Subcutaneous adipose tissue (tissue), 4 donors: ENCODE data around the gene C1QL2. TPM values are rescaled to one million over a fixed set of nuclear protein-coding genes. Genes with fewer than 3 reads are reported as not detected.

Experiments used
- total RNA-seq, 4 donors: library from RNA; depleted of rRNA; stranded (reverse); fragments of >200 nt; gene quantifications; one replicate each; pipeline ENCODE4 v1.1.0, GENCODE V29; 2016
- TF ChIP-seq, protein P1 (sequence below): fragments of 450-650 bp; IDR thresholded peaks from one replicate; pipeline ENCODE4 v1.5.1; 2016; ENCODE audit warnings: low read depth, mild to moderate bottlenecking, control low read depth, antibody characterized with exemption, moderate library complexity

The C1QL2 gene
- total RNA-seq, 4 donors from 2014 or later = not detected

DNA sequence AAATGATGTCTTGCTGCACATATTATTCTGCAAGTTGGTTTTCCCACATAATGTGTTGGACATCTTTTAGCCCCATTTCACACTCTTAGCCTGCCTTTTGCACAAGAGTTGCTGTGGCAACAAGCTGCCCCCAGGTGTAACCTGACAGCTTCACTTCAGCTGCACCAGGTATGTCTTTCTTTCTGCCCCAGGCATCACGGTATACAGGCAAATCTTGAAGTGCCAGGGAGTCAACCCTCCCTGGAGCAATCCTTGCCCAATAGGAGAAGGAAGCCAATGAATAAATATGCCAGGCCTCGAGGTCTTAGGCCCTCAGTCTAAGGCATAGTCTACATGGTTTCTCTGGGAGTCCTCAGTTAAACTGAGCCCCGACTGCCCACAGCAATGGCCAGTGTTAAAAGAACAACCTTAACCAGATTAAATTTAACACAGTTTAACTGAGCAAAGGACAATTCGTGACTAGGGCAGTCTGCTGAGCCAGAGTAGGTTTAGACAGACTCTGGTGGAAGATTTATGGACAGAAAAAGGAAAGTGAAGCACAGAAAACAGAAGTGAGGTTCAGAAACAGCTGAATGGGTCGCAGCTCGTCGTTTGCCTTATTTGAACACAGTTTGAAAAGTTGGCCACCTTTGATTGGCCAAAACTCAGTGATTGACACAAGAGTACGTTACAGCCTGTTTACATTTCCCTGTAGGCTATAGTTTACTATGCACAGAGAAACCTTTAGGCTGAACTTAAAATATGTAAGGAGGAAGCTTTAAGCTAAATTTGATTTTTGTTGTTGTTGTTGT, 32.0 kb upstream of the C1QL2 start:
- TF ChIP-seq, protein P1, sequence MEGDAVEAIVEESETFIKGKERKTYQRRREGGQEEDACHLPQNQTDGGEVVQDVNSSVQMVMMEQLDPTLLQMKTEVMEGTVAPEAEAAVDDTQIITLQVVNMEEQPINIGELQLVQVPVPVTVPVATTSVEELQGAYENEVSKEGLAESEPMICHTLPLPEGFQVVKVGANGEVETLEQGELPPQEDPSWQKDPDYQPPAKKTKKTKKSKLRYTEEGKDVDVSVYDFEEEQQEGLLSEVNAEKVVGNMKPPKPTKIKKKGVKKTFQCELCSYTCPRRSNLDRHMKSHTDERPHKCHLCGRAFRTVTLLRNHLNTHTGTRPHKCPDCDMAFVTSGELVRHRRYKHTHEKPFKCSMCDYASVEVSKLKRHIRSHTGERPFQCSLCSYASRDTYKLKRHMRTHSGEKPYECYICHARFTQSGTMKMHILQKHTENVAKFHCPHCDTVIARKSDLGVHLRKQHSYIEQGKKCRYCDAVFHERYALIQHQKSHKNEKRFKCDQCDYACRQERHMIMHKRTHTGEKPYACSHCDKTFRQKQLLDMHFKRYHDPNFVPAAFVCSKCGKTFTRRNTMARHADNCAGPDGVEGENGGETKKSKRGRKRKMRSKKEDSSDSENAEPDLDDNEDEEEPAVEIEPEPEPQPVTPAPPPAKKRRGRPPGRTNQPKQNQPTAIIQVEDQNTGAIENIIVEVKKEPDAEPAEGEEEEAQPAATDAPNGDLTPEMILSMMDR = no peak

DNA sequence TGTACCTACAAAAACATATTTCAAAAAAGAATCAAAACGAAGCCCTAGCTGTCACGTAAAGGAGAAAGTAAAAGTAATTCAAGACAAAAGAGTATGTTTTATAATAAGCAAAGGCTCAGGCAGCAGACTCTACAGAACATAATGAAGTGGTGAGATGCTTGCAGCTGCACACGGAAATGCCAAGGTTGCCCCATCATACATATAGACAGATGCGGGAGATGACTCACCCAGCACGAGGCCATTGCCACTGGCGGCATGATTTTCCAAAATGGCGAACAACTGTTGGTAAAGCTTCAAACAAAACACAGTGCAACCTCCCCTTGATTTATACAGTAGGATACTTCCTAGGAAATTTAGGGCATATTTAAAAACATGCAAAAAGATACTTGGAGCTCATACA, 26.0 kb upstream of the C1QL2 start:
- TF ChIP-seq, protein P1 = no peak

DNA sequence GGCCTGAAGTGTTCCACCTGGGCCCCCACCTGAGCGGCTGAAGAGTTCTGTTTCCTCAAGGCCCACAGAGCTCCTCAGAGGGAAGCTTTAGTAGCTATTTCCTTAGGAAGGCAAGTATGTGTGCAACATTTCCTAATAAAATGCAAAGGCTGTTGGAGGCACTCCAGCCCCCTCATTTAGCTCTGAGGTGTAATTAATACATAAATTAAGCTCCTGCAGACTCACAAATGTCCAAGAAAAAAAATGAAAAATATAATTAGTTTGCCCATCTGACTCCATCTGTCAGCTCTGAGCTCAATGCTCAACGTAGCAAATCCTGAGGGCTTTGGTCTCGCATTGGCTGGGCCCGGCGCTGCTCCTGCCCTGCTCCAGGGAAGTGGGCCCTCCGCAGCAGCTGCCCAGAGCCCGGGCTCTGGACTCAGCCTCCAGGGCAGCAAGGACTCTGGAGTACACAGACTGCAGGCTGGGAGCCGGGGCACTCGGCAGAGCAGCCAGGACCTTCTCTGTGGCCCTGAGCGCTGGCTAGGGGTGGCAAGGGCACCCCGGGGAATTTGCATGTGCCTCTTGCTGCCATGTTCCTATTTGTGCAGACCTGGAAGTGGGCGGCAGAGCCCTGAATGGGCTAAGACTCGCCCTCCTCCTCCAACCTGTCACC, 23.4 kb upstream of the C1QL2 start:
- TF ChIP-seq, protein P1 = no peak

DNA sequence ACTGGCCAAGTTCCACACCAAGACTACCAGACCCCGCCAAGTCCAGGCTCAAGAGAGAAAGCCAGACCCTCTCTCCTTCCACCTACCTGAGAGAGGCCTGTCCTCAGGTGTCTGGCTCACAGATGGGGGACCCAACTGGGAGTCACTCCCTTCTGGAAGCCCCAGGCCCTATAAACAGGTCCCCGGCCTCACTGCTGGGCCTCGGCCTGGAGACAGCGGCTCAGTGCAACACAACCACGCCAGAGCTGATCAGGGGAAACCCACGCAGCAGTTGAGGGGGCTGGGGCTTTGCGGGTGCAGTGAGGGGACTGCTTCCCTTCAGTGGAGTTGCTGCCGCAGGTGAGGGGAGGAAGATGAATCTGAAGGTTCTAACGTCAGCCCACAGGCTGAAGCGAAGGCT, 22.8 kb upstream of the C1QL2 start:
- TF ChIP-seq, protein P1 = no peak

DNA sequence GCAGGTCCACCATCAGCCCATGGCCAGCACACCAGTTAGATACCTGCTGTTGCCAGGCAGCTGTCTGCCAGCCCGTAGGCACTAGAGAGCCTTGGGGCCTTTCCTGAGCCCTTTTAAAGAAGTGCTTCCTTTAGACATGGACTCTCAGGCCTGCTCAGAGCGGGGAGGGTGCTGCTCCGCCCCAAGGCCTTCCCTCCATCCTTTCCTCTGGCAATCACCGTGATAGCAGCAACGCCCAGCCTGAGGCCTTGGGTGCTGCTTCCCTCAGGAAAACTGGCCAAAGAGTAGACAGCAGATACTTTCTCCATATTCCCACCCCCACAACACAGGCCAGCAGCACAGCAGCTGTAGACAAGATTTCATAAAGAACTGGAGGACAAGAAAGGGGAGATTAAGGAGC, 22.3 kb upstream of the C1QL2 start:
- TF ChIP-seq, protein P1 = no peak

DNA sequence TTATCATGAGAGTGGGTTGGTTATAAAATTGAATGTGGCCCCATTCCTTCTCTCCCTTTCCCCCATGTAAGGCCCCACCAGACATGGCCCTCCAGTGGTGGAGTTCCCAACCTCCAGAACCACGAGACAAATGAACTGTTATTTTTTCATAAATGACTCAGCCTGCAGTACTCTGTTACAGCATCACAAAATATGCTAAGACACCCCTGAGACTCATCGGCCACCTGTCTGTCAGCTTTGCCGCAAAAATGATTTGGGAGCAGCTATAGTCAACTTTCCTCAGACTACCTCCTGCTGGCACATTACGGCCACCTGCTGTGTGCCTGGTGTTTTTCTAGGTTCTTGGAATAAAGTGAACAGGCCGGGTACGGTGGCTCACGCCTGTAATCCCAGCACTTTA, 21.4 kb upstream of the C1QL2 start:
- TF ChIP-seq, protein P1 = no peak

DNA sequence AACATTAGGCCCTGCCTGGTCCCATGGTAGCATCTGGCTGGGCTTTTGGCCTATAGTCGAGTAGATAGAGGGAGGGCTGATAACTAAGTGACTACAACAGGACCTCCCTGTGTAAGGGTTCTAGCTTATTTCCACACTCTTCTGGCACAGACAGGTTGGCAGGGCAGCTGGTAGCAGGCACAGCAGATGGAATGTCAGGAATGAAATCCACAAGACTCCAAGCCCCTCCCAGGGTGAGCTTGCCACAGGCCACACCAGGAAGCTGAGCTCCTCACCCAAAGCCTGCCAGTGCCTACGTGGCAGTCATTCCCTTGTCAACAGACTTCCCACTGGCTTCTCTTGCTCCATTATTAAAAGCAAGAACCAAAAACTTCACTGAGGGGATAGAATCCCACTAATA, 20.7 kb upstream of the C1QL2 start:
- TF ChIP-seq, protein P1 = no peak
